HCT116 (cell line): ENCODE data around the gene SLC7A11.

ENCODE experiments used
- CTCF ChIP-seq, 3 experiments: fragments of 200-600 bp in 1 of 3; sonication (generic) in 1 of 3; IDR thresholded peaks in 2 of 3; conservative IDR thresholded peaks in 1 of 3; 2 replicates each; pipeline ENCODE4 v1.5.1; 2012 to 2017; ENCODE audit warnings: low read depth in 2 of 3, low read length in 2 of 3, antibody characterized with exemption in 1 of 3, borderline replicate concordance in 1 of 3, control low read depth in 1 of 3, mild to moderate bottlenecking in 1 of 3, mixed read lengths in 1 of 3, mixed run types in 1 of 3, moderate library complexity in 1 of 3; ENCODE audit not compliant: insufficient read depth in 1 of 3
- EZH2 ChIP-seq: fragments of 200-600 bp; sonication (generic); IDR thresholded peaks from 2 replicates; pipeline ENCODE4 v1.6.1; 2017; ENCODE audit warnings: antibody characterized with exemption, mixed run types
- MAX ChIP-seq: IDR thresholded peaks from 2 replicates; pipeline ENCODE4 v1.6.1; 2012
- POLR2AphosphoS5 ChIP-seq: IDR thresholded peaks from 2 replicates; pipeline ENCODE4 v1.6.1; 2011; ENCODE audit warnings: mild to moderate bottlenecking, low read depth, low read length, moderate library complexity
- REST ChIP-seq: IDR thresholded peaks from 2 replicates; pipeline ENCODE4 v1.6.1; 2012; ENCODE audit warnings: low read depth
- SIN3A ChIP-seq: IDR thresholded peaks from 2 replicates; pipeline ENCODE4 v1.6.1; 2012; ENCODE audit warnings: low read depth
- SRF ChIP-seq: IDR thresholded peaks from 2 replicates; pipeline ENCODE4 v1.6.1; 2012; ENCODE audit warnings: low read depth
- YY1 ChIP-seq: IDR thresholded peaks from 2 replicates; pipeline ENCODE4 v1.6.1; 2011; ENCODE audit warnings: low read length, low read depth, moderate library complexity, mild to moderate bottlenecking; ENCODE audit not compliant: insufficient replicate concordance; ENCODE audit errors: extremely low read depth

DNA sequence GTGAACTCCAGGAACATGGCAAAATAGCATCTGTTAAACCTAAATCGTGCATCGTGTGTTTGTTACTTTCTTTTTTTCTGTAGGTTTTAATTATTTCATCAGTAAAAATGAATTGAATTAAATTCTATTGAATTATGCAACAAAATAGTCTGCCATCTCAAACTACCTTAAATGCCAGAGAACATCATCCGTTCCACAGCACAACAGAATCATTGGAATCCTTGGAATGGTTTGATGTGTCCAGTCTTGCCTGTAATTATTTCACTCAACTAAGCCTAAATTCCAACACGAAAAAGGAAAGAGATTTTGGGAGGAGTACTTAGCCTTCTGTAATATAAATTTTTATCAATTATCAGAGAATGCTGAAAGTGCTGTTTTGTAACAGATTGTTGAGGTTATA lies 17.1 kb upstream of the SLC7A11 start:
- TF ChIP-seq SRF: no peak
- no peak for TF ChIP-seq CTCF (IDR thresholded peaks at IDR 0.05 in 2 of 3, conservative IDR thresholded peaks at IDR 0.05 in 1 of 3; ENCODE audit: borderline replicate concordance in 1 of 3, insufficient read depth in 1 of 3, low read depth in 2 of 3, low read length in 2 of 3)
- no peak for TF ChIP-seq SIN3A
- TF ChIP-seq MAX: no peak
- TF ChIP-seq YY1: no peak
- no peak for TF ChIP-seq POLR2AphosphoS5
- no peak for TF ChIP-seq EZH2
- no peak for TF ChIP-seq REST
